ENCODE measurements around the gene SPATA2L.

GRCh38 chr16:89707695-89708094, 6.2 kb upstream of the SPATA2L start:
- TF ChIP-seq CTCF (IDR thresholded peaks at IDR 0.05; ENCODE audit: insufficient read depth, low read depth, low read length) (no peak), EZH2 (IDR thresholded peaks at IDR 0.05; ENCODE audit: insufficient read depth, low read length) (no peak)
